B cell (primary cell): ENCODE data around the gene RHOBTB1.

Source experiments
- EZH2 ChIP-seq: IDR thresholded peaks from 2 replicates; pipeline ENCODE4 v1.6.1; 2012; ENCODE audit warnings: borderline replicate concordance, low read depth, mild to moderate bottlenecking, moderate library complexity, low read length; ENCODE audit not compliant: insufficient read depth, poor library complexity, severe bottlenecking
- TF ChIP-seq, protein P1 (sequence below): fragments of 200-600 bp; IDR thresholded peaks from one replicate; pipeline ENCODE4 v1.8.0; 2022; ENCODE audit warnings: antibody characterized with exemption, mild to moderate bottlenecking

DNA sequence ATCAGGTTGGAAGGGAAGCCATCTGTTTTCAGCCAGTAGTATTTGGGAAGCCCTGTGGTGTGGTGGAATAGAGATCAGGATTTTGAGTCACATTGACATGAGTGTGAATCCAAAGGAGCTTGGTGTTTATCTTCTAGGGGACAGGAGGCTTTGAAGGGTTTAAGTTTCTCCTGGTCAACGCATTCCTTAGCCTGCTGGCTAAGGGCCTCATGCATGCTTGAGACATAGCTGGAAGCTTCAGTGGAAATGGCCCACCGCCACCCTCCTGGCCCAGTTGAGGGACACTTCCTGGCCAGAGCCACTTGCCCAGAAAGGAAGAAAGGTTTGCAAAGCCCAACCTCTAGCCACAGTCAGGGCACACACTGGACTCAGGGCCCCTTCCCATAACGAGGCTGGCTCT, 94.8 kb downstream of the RHOBTB1 start:
- TF ChIP-seq, protein P1, sequence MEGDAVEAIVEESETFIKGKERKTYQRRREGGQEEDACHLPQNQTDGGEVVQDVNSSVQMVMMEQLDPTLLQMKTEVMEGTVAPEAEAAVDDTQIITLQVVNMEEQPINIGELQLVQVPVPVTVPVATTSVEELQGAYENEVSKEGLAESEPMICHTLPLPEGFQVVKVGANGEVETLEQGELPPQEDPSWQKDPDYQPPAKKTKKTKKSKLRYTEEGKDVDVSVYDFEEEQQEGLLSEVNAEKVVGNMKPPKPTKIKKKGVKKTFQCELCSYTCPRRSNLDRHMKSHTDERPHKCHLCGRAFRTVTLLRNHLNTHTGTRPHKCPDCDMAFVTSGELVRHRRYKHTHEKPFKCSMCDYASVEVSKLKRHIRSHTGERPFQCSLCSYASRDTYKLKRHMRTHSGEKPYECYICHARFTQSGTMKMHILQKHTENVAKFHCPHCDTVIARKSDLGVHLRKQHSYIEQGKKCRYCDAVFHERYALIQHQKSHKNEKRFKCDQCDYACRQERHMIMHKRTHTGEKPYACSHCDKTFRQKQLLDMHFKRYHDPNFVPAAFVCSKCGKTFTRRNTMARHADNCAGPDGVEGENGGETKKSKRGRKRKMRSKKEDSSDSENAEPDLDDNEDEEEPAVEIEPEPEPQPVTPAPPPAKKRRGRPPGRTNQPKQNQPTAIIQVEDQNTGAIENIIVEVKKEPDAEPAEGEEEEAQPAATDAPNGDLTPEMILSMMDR, result no peak
- TF ChIP-seq EZH2, result no peak
